Measurements from ENCODE around the gene PEBP1.
A peak's percentile ranks its signal among the peaks of the same experiment; 100 is the strongest.
"Not testable (repeated sequence)": the region's sequence is repeated elsewhere in the genome, so short reads cannot be mapped to it uniquely, and the experiment has no call there.

The PEBP1 gene

DNA sequence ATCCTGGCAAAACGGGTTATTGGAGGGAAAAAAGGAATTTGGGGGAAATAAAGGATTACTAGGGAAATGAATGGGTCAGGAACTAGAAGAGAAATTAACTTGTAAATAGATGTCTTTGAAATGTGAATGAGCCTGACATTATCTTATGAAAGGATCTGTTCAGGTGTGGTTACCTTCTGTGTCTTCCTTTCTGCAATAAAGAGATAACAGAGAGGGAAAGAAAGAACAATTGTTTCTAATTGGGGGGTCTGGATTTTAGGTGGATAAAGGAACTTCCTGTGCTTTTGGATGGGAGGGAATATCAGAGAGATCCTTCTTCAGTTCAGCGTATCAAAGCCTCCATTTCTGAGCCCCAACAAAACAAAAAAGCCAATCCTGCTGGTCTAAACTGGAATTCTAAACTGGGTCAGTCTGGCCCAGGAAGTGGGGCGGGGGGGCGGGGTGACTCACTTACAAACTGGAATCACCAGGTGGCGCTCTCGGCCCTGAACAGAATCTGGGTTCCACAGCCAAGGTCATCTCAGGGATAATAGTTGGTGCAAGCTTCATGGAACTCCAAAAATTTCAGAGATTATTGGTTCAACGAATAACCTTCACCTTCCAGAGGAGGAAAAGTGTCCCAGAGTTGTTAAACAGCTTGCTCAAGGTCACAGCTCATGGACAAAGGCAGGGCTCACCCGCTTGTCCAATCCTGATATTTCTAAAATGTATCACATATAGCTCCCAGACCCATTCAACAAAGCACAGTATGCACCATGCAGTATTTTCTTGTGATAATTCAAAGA is 15.2 kb upstream of the PEBP1 start:
- Mint-ChIP-seq H3K27me3 (no peaks in the 10 kb centered on the region), H3K27ac (peak overlapping the region; percentile 79), H3K36me3 (ENCODE audit: low read depth) (peaks cover 3% of the 10 kb centered on the region), H3K4me3 (no peak overlapping the region), H3K9me3 (no peaks in the 10 kb centered on the region), H3K4me1 (ENCODE audit: low read depth) (peaks cover 7% of the 10 kb centered on the region)
- peak; percentile 76 for DNase-seq

DNA sequence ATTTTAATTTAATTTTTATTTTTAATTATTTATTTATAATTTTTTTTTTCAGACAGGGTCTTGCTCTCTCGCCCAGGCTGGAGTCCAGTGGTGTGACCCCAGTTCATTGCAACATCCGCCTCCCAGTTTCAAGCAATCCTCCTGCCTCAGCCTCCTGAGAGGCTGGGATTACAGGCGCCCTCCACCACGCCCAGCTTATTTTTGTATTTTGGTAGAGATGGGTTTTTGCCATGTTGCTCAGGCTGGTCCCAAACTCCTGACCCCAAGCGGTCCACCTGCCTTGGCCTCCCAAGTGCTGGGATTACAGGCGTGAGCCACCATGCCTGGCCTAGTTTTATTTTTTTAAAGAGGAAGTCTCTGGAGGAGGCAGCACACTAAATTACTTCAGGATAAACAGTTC is 13.7 kb upstream of the PEBP1 start:
- no peak for DNase-seq
- Mint-ChIP-seq H3K36me3 (ENCODE audit: low read depth) (peaks cover 3% of the 10 kb centered on the region), H3K4me1 (ENCODE audit: low read depth) (peaks cover 7% of the 10 kb centered on the region), H3K27me3 (no peaks in the 10 kb centered on the region), H3K9me3 (no peaks in the 10 kb centered on the region), H3K27ac (no peak overlapping the region), H3K4me3 (no peak overlapping the region)

DNA sequence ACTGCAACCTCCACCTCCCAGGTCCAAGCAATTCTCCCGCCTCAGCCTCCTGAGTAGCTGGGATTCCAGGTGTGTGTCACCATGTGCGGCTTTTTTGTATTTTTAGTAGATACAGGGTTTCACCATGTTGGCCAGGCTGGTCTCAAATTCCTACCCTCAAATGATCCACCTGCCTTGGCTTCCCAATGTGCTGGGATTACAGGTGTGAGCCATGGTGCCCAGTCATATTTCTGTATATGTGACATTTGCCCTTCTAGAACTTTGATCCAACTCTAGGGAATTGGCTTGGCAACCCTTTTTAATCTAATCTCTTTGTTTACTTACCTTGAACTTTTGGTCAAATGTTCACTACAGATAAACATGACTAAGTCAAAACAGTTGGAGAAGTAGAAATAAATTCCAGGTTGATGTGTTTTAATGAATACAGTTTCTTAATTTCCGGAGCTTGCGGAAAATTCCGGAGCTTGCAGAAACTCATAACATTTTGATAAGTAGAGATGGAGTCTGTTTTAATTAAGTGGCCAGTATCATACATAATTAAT is 11.5 kb upstream of the PEBP1 start:
- peaks cover 3% of the 10 kb centered on the region for H3K36me3 Mint-ChIP-seq (ENCODE audit: low read depth)

DNA sequence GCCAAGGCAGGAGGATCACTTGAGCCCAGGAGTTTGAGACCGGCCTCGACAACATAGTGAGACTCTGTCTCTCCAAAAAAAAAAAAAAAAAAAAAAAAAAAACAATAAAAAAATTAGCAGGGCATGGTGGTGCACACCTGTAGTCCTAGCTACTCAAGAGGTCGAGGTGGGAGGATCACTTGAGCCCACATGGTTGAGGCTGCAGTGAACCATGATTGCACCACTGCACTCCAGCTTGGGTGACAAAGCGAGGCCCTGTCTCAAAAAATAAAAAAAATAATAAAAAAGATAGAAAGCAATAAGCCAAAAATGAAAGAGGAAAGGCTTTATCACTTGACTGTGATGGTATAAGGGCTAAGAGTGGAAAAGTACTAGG is 10.2 kb upstream of the PEBP1 start:
- peaks cover 3% of the 10 kb centered on the region for H3K36me3 Mint-ChIP-seq (ENCODE audit: low read depth)
- H3K27ac Mint-ChIP-seq = no peak overlapping the region
- no peaks in the 10 kb centered on the region for H3K27me3 Mint-ChIP-seq
- peaks cover 3% of the 10 kb centered on the region for H3K4me1 Mint-ChIP-seq (ENCODE audit: low read depth)
- DNase-seq = no peak
- H3K4me3 Mint-ChIP-seq = no peak overlapping the region
- no peaks in the 10 kb centered on the region for H3K9me3 Mint-ChIP-seq

More for the DNA sequence above, 11.5 kb upstream of the PEBP1 start:
- Mint-ChIP-seq H3K27me3 (no peaks in the 10 kb centered on the region), H3K4me3 (no peak overlapping the region), H3K9me3 (no peaks in the 10 kb centered on the region), H3K4me1 (ENCODE audit: low read depth) (peaks cover 7% of the 10 kb centered on the region), H3K27ac (no peak overlapping the region)
- DNase-seq = no peak

DNA sequence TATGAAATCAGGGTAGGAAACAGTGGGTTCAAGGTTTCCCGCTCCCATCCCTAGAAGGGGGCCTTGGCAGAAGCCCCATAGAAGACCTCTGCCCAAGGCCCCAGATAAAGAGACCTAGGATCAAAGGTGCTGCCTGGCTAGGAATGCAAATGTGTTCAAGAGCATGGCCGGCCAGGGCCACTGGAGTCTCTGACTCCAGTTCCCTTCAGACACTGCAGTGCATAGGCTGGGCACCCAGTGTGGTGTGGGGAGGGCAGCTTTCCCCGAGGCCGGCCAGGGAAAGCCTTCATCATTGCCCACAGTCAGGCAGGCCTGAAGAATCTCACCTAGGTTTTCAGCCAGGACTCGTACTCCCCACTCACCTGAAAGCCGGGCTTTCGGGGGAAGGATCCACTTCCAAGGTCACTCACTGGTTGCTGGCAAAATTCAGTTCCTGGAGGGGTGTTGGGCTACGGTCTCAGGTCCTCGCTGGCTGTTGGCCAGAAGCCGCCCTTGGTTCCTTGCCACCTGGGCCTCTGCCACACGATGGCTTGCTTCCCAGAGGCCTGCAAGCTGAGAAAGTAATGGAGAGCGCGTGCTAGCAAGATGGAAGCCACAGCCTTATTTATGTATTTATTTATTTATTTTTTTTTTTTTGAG is 9.7 kb upstream of the PEBP1 start:
- Mint-ChIP-seq H3K9me3 (no peaks in the 10 kb centered on the region), H3K27me3 (no peaks in the 10 kb centered on the region), H3K36me3 (ENCODE audit: low read depth) (peaks cover 3% of the 10 kb centered on the region)

DNA sequence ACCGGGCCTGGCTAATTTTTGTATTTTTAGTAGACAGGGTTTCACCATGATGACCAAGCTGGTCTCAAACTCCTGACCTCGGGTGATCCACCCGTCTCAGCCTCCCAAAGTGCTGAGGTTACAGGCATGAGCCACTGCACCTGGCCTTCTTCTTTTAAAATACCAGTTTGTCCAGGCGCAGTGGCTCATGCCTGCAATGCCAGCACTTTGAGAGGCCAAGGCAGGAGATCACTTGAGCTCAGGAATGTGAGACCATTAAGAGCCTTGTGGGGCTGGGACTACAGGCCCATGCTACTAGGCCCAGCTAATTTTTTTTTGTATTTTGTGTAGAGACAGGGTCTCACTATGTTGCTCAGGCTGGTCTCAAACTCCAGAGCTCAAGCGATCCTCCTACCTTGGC is 8.1 kb upstream of the PEBP1 start:
- Mint-ChIP-seq H3K9me3 (no peaks in the 10 kb centered on the region), H3K4me1 (ENCODE audit: low read depth) (peaks cover 3% of the 10 kb centered on the region), H3K27me3 (no peaks in the 10 kb centered on the region), H3K27ac (no peak overlapping the region), H3K4me3 (no peak overlapping the region), H3K36me3 (ENCODE audit: low read depth) (peaks cover 3% of the 10 kb centered on the region)
- no peak for DNase-seq

More for the DNA sequence above, 9.7 kb upstream of the PEBP1 start:
- Mint-ChIP-seq H3K27ac (no peak overlapping the region), H3K4me1 (ENCODE audit: low read depth) (no peaks in the 10 kb centered on the region), H3K4me3 (no peak overlapping the region)
- DNase-seq = no peak

DNA sequence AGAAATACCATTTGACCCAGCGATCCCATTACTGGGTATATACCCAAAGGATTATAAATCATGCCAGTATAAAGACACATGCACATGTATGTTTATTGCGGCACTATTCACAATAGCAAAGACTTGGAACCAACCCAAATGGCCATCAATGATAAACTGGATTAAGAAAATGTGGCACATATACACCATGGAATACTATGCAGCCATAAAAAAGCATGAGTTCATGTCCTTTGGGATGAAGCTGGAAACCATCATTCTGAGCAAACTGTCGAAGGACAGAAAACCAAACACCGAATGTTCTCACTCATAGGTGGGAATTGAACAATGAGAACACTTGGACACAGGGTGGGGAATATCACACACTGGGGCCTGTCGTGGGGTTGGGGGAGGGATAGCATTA is 6.5 kb upstream of the PEBP1 start:
- not testable (repeated sequence) for H3K4me3 Mint-ChIP-seq; H3K27me3 Mint-ChIP-seq; H3K36me3 Mint-ChIP-seq (ENCODE audit: low read depth); DNase-seq; H3K27ac Mint-ChIP-seq; H3K4me1 Mint-ChIP-seq (ENCODE audit: low read depth); H3K9me3 Mint-ChIP-seq

DNA sequence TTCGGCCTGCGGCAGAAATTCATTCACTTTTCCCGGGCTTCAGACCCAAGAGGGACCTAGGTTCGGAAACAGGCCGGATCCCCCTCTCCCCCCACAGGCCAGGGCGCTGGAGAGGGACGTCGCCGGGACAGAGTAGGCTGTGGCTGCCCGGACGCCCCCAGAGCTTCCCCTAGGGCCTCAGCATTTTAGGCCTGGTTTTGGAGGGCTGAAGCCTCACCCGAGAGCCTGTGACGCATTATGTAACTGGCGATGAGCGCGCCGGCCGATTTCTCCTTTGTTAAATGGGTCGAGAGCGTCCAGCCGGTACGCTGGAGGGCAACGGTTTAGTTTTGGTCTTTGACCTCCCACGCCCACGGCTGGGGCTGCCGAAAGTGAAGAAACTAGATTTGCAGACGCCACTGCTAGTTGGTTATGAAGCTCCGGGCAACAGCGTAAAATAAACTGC is 657 bp downstream of the PEBP1 start:
- DNase-seq = peak; percentile 71
- Mint-ChIP-seq H3K9me3 (no peaks in the 10 kb centered on the region), H3K4me1 (ENCODE audit: low read depth) (peaks cover 36% of the 10 kb centered on the region), H3K36me3 (ENCODE audit: low read depth) (peaks cover 54% of the 10 kb centered on the region), H3K27me3 (no peaks in the 10 kb centered on the region), H3K27ac (peak overlapping the region; percentile 81), H3K4me3 (peak overlapping the region; percentile 94)

DNA sequence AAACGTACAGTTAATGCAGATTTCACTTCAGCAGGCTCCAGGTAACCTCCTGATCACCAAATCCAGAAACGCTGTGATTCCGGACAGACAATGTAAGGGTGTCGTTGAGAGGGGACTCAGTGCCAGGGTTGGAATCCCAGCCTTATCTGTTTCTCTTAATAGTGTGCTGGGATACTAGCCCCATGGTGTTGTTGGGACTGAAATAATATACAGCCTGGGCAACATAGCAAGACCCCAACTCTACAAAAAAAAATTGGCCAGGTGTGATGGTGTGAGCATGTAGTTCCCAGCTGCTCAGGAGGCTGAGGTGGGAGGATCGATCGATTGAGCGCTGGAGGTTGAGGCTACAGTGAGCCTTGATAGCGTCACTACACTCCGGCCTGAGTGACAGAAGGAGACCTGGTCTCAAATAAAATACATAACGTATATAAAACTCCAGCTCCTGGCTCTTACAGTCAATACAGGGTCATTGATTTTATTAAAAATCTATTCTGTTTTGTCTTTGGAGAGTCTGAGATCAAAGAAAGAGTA is 1.3 kb downstream of the PEBP1 start:
- H3K27me3 Mint-ChIP-seq = no peaks in the 10 kb centered on the region
- peak overlapping the region; percentile 81 for H3K27ac Mint-ChIP-seq
- H3K4me1 Mint-ChIP-seq (ENCODE audit: low read depth) = peaks cover 33% of the 10 kb centered on the region
- H3K4me3 Mint-ChIP-seq = peak overlapping the region; percentile 94
- H3K36me3 Mint-ChIP-seq (ENCODE audit: low read depth) = peaks cover 58% of the 10 kb centered on the region
- DNase-seq = no peak
- H3K9me3 Mint-ChIP-seq = no peaks in the 10 kb centered on the region

DNA sequence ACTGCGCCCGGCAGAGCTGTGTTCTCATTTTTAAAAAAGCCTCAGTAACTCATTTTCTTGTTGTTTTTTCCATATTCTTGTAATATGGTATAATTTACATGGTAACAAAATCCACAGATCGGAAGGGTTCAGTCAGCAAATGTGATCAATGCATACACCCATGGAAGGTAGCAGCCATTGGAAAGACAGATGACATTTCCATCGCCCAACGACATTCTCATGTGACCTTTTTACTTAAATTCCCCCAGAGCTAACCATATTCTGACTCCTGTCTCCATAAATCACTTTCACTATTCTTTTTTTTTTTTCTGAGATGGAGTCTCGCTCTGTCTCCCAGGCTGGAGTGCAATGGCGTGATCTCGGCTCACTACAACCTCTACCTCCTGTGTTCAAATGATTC is 4.9 kb downstream of the PEBP1 start:
- Mint-ChIP-seq H3K9me3 (no peaks in the 10 kb centered on the region), H3K4me1 (ENCODE audit: low read depth) (peaks cover 32% of the 10 kb centered on the region), H3K4me3 (no peak overlapping the region), H3K27ac (no peak overlapping the region), H3K27me3 (no peaks in the 10 kb centered on the region), H3K36me3 (ENCODE audit: low read depth) (peaks cover 90% of the 10 kb centered on the region)
- DNase-seq = no peak

DNA sequence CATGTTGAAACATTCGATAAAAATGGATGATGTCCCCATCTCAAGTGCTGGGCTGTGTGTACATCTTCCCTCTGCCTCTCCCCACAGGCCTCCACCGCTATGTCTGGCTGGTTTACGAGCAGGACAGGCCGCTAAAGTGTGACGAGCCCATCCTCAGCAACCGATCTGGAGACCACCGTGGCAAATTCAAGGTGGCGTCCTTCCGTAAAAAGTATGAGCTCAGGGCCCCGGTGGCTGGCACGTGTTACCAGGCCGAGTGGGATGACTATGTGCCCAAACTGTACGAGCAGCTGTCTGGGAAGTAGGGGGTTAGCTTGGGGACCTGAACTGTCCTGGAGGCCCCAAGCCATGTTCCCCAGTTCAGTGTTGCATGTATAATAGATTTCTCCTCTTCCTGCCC is 8.6 kb downstream of the PEBP1 start:
- Mint-ChIP-seq H3K4me1 (ENCODE audit: low read depth) (peaks cover 10% of the 10 kb centered on the region), H3K27ac (peak overlapping the region; percentile 53), H3K27me3 (no peaks in the 10 kb centered on the region), H3K9me3 (no peaks in the 10 kb centered on the region), H3K4me3 (no peak overlapping the region), H3K36me3 (ENCODE audit: low read depth) (peaks cover 93% of the 10 kb centered on the region)
- no peak for DNase-seq

DNA sequence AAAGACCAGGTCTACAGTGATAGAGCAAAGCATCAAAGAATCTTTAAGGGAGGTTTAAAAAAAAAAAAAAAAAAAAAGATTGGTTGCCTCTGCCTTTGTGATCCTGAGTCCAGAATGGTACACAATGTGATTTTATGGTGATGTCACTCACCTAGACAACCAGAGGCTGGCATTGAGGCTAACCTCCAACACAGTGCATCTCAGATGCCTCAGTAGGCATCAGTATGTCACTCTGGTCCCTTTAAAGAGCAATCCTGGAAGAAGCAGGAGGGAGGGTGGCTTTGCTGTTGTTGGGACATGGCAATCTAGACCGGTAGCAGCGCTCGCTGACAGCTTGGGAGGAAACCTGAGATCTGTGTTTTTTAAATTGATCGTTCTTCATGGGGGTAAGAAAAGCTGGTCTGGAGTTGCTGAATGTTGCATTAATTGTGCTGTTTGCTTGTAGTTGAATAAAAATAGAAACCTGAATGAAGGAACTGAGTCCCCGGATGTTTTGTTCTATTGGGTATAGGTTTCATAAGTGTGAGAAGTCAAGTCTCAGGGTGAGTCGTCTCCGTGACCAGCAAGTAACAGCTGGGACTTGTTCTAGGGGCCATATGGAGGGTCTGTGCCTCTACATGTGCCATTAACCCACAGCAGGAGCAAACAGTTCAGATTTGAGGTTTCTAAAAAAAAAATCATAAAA is 9.3 kb downstream of the PEBP1 start:
- Mint-ChIP-seq H3K27ac (peak overlapping the region; percentile 79), H3K4me3 (no peak overlapping the region), H3K36me3 (ENCODE audit: low read depth) (peaks cover 92% of the 10 kb centered on the region), H3K27me3 (no peaks in the 10 kb centered on the region), H3K4me1 (ENCODE audit: low read depth) (peaks cover 9% of the 10 kb centered on the region), H3K9me3 (no peaks in the 10 kb centered on the region)
- no peak for DNase-seq

DNA sequence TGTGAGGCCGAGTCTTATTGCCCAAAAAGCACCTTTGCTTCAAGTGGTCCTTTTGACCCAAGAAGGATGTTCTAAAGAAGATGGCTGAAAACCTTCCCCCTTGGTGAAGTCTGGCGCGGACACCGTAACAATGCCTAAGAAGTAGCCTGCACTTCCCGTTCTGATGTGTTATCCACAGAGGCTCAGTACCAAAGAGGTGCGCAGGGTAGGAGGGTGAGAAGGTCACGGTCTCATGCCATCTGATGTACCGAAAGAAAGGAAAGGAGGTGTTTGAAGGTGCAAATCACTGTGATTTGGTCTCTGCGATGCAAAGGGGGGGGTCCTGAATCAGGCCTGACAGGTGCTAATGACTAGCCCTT is 9.9 kb downstream of the PEBP1 start:
- Mint-ChIP-seq H3K36me3 (ENCODE audit: low read depth) (peaks cover 91% of the 10 kb centered on the region), H3K27me3 (no peaks in the 10 kb centered on the region), H3K27ac (peak overlapping the region; percentile 79), H3K9me3 (no peaks in the 10 kb centered on the region), H3K4me1 (ENCODE audit: low read depth) (peaks cover 9% of the 10 kb centered on the region), H3K4me3 (no peak overlapping the region)
- no peak for DNase-seq

DNA sequence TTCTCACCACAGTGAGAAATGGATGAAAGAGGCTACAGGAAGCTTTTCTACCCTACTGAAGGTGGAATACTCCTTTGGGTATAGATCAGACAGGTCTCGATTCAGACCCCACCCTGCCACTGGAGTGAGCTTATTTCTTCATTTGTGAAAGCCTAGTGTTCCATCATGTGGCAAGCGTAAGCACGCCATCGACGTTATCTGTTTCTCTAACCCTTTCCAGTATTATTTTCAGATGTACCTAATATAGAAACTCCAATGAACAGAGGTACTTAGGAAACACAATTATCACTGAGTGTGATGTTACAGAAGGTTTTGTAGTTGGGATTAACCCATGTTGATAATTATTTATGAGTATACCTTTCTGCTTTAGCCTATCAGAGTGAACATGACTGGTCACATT is 12.4 kb downstream of the PEBP1 start:
- no peak for DNase-seq
- Mint-ChIP-seq H3K4me3 (no peak overlapping the region), H3K4me1 (ENCODE audit: low read depth) (peaks cover 6% of the 10 kb centered on the region), H3K9me3 (no peaks in the 10 kb centered on the region), H3K27me3 (no peaks in the 10 kb centered on the region), H3K36me3 (ENCODE audit: low read depth) (peaks cover 90% of the 10 kb centered on the region), H3K27ac (peak overlapping the region; percentile 3)
